ENCODE results near the gene PDCD4.
A peak's percentile ranks its signal among the peaks of the same experiment; 100 is the strongest.

The PDCD4 gene

GRCh38 chr10:110871298-110872084 lies at the start of gene PDCD4:
PDCD4 (plus strand) TSS chr10:110871928; CDS start chr10:110876028, 4,100 bp downstream.
- TF ChIP-seq GATA3 (IDR thresholded peaks at IDR 0.05; ENCODE audit: low read depth, low read length): no peak
- TF ChIP-seq GATA2 (IDR thresholded peaks at IDR 0.05; ENCODE audit: low read depth, low read length): no peak

DNA sequence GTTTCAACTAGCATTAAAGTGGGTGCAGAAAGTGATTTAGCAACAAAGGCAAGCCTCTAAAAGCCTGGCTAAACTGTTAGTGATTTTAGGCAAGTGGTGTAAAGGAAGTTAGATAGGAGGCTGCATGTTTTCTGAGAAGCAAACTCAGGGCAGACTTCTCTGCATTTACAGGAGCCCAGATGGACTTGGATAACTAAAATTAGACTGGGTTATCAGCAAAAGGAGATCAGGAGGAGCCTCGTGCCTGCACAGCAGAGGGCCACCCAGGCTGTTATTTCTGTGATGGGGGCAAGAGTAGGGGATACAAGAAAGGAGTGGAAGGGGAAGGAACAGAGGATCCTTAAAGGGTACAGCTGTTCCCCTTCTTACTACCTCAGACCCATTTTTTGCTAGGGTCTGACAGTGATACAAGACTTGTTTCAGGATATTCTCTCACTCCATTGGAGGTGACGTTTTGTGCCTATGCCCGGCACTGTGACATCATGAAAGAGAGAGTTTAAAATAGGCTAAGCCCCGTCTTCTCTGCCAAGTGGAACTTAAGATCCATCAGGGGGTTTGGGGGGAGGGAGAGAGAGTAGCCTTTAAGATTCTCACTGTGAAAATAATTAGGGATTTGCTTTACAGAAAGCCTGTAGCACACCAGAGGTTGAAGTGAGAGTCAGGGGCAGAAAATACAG lies 49.6 kb upstream of the PDCD4 start:
- TF ChIP-seq GATA3 (IDR thresholded peaks at IDR 0.05; ENCODE audit: low read depth, low read length): no peak
- TF ChIP-seq GATA2 (IDR thresholded peaks at IDR 0.05; ENCODE audit: low read depth, low read length): no peak

DNA sequence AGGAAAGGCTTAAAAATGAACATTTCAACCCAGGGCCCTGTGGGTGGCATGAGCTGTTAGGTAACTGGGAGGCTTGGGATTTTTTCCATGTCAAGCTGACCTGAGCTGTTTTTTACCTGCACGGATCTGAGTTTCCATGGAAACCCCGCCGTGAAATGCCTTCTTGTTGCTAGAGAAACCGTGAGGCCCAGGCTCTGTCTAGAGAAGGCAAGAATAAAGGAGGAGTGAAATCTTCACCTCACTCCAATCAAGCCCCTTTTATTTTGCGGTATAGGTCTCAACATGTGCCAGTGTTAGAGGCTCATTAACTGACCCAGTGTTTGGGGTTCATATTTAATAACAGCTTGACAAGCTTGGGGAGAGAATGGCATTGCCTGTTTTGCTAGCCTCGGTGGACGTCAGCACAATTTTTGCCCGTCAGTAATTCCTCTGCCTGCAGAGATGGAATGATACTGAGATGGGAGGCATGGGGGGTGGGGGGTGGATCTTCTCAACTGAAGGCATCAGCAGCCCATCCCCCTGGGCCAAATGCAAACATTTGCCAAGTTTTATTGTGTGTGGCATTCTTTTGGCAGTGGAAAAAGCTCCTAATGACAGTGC lies 48.9 kb upstream of the PDCD4 start:
- TF ChIP-seq GATA3 (IDR thresholded peaks at IDR 0.05; ENCODE audit: low read depth, low read length) (no peak), GATA2 (IDR thresholded peaks at IDR 0.05; ENCODE audit: low read depth, low read length) (peak; percentile 72)

GRCh38 chr10:110824152-110824441 lies 47.6 kb upstream of the PDCD4 start:
- no peak for TF ChIP-seq GATA2 (IDR thresholded peaks at IDR 0.05; ENCODE audit: low read depth, low read length)
- no peak for TF ChIP-seq GATA3 (IDR thresholded peaks at IDR 0.05; ENCODE audit: low read depth, low read length)

DNA sequence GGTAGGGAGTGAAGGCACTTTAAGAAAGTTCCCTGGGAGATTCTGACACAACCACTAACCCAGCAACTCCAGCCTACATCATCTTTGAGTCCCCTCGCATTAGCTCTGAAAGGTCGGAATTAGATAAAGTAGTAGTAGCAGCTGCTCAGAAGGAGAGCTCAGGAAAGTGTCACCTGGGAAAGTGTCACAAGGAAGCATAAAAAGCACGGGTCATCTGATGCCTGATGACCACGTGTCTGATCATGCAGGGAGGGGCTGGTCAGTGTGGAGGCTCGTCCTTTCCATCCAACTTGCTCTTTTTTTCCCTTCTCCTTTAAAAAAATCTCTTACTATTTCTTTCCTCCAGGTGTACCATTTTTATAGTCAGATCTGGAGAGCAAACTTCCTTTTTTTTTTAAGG lies 47.1 kb upstream of the PDCD4 start:
- TF ChIP-seq GATA3 (IDR thresholded peaks at IDR 0.05; ENCODE audit: low read depth, low read length) (no peak), GATA2 (IDR thresholded peaks at IDR 0.05; ENCODE audit: low read depth, low read length) (no peak)

DNA sequence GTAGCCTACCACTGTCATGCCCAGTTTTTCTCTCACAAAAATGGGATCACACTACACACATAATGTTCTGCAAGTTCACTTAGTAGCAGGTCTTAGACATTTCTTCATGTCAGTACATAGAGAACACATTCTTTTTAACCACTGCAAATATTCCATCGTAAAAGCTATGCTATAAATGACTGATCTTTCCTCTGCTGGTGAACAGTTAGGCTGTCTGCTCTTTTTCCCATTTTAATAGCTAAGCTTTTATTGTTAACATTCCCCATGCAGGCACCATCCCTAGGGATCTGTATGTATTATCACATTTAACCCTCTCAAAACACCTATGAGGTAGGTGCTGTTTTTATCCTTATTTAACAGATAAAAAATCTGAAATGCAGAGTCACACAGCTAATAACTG lies 46.2 kb upstream of the PDCD4 start:
- TF ChIP-seq GATA3 (IDR thresholded peaks at IDR 0.05; ENCODE audit: low read depth, low read length): no peak
- TF ChIP-seq GATA2 (IDR thresholded peaks at IDR 0.05; ENCODE audit: low read depth, low read length): no peak

- TF ChIP-seq GATA2 (IDR thresholded peaks at IDR 0.05; ENCODE audit: low read depth, low read length) (no peak), GATA3 (IDR thresholded peaks at IDR 0.05; ENCODE audit: low read depth, low read length) (no peak)
Observed at GRCh38 chr10:110827410-110827809, 44.3 kb upstream of the PDCD4 start.

GRCh38 chr10:110827875-110828274 lies 43.9 kb upstream of the PDCD4 start:
- no peak for TF ChIP-seq GATA2 (IDR thresholded peaks at IDR 0.05; ENCODE audit: low read depth, low read length)
- TF ChIP-seq GATA3 (IDR thresholded peaks at IDR 0.05; ENCODE audit: low read depth, low read length): no peak

- TF ChIP-seq GATA3 (IDR thresholded peaks at IDR 0.05; ENCODE audit: low read depth, low read length) (no peak), GATA2 (IDR thresholded peaks at IDR 0.05; ENCODE audit: low read depth, low read length) (no peak)
Observed at GRCh38 chr10:110828525-110828924, 43.2 kb upstream of the PDCD4 start.

- TF ChIP-seq GATA3 (IDR thresholded peaks at IDR 0.05; ENCODE audit: low read depth, low read length): no peak
- TF ChIP-seq GATA2 (IDR thresholded peaks at IDR 0.05; ENCODE audit: low read depth, low read length): no peak
Observed at GRCh38 chr10:110829721-110830410, 41.9 kb upstream of the PDCD4 start.

- TF ChIP-seq GATA2 (IDR thresholded peaks at IDR 0.05; ENCODE audit: low read depth, low read length): no peak
Observed at GRCh38 chr10:110833234-110833940, 38.3 kb upstream of the PDCD4 start.

DNA sequence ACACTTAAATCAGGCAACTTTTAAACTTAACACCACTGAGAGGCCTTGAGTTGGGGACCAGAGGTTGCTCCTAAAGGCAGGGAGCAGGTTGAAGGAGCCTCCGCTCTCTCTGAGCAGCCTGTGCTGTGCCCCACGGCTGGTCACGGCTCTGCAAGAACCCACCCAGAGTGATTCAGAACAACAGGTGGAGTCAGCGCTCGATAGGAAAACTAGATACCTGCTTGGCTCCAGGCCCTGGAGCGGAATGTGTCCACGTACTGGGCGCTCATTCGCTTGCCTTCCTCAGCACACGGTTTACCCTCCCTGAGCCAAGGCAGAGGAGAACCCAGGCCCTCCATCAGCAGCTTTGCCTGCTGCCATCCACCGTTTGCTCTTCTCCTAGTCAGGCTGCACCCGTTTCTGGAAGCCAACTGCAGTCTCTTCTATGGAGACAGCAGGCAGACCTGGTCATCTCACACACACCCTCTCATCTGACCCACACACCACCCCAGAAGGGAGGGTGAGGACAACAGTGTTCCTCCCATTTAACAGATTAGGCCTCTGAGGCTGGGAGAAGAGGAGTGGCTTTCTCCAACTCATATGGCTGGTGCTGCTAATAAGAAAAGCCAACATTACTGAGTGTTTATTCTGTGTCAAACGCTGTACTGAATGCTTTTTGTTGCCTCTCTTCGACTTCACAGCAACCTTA lies 37.6 kb upstream of the PDCD4 start:
- TF ChIP-seq GATA3 (IDR thresholded peaks at IDR 0.05; ENCODE audit: low read depth, low read length) (no peak), GATA2 (IDR thresholded peaks at IDR 0.05; ENCODE audit: low read depth, low read length) (no peak)

DNA sequence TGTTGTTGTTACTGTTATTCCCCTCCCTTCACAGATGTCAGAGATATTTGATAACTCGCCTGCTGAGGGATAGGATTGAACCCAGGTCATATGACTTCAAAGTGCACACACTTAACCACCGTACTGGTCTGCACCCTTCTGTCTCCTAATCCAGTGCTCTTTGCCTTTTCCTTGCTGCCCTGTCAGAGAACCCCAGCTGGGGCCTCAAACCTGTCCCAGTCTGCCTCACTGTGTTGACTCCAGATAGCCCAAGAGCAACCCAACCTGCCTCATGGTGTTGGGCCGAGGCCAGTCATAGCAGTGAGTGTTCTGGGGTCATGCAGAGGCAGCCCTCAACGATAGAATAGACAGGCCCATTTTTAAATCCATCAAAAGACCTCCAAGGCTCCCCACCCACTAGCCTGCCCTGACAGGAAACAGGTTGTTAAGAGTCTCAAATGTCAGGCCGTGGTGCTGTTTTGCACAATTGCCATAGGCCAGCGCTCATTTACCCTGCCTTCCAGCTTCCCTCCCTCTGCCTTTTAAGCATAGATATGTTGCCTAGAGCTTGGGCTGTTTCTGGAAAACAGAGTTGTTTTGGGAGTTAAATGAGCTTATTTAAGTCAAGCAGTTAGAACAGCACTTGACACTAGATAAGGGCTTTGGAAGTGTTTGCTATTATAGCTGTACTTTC lies 37.0 kb upstream of the PDCD4 start:
- no peak for TF ChIP-seq GATA3 (IDR thresholded peaks at IDR 0.05; ENCODE audit: low read depth, low read length)
- no peak for TF ChIP-seq GATA2 (IDR thresholded peaks at IDR 0.05; ENCODE audit: low read depth, low read length)
